ENCODE results near the gene TBC1D22B. TPM values are rescaled to one million over a fixed set of nuclear protein-coding genes. Genes with fewer than 3 reads are reported as not detected.

Gene TBC1D22B
- total and polyA plus RNA-seq, 9 of the 15 experiments (the other 6 are each of a cell fraction or from before 2014, with no cell fraction given): 4.8 to 24.2 (median 13.5) TPM

DNA sequence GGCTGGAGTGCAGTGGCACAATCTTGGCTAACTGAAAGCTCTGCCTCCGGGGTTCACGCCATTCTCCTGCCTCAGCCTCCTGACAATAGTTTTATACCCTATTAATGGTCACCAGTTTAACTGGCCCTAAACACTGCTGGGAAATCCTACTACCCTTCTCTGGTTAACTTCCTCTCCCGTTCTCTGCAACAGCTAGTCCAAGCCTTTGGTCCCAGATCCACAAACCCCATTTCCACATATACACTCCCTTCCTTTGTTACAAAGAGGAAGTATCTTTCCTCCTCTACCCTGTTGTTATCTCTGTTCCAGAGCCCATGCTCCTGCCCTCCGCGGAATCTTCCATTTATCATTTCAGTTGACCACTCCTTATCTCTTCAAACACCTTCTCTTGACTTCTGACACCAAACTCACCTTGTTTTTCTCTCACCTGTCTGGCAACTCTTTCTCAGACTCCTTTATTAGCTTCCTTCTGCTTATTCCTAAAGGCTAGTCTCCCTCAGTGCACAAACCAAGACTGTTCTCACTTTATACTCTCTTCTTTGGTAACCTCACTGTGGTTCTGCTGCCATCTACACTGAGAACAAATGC, 25.0 kb upstream of the TBC1D22B start (continued):
- TF ChIP-seq ZNF239 (CRISPR knock-in tag; IDR thresholded peaks at IDR 0.05) (0 out of 2 replicates have a peak, but pooled peaks have one; percentile 58), KLF16 (IDR thresholded peaks at IDR 0.05) (peak; percentile 83), SIN3B (IDR thresholded peaks at IDR 0.05; ENCODE audit: low read depth) (no peak), CBFA2T3 (IDR thresholded peaks at IDR 0.05) (peak; percentile 97), ETV6 (IDR thresholded peaks at IDR 0.05; ENCODE audit: borderline replicate concordance in 1 of 2, low read depth in 2 of 2, low read length in 1 of 2) (peak; percentile 70 to 95; a peak in 3 of 4 replicates), ETV6 (CRISPR knock-in tag; IDR thresholded peaks at IDR 0.05; ENCODE audit: borderline replicate concordance) (no peak), POU5F1 (IDR thresholded peaks at IDR 0.05; ENCODE audit: borderline replicate concordance, low read depth, low read length, partially characterized antibody) (no peak), ADNP (tag; IDR thresholded peaks at IDR 0.05) (peak; percentile 71), KAT2B (IDR thresholded peaks at IDR 0.05; ENCODE audit: low read depth, low read length) (no peak), GATA2 (CRISPR knock-in tag; IDR thresholded peaks at IDR 0.05) (peak; percentile 90), ELF1 (tag; IDR thresholded peaks at IDR 0.05) (peak; percentile 40; the same call in 1 of the 2 replicates), ZNF551 (CRISPR knock-in tag; IDR thresholded peaks at IDR 0.05) (no peak), TGIF2 (CRISPR knock-in tag; IDR thresholded peaks at IDR 0.05) (no peak), CBX1 (IDR thresholded peaks at IDR 0.05; ENCODE audit: low read depth) (0 out of 2 replicates have a peak, but pooled peaks have one; percentile 38), L3MBTL2 (IDR thresholded peaks at IDR 0.05) (peak; percentile 38; the same call in 1 of the 2 replicates), SMAD2 (IDR thresholded peaks at IDR 0.05; ENCODE audit: low read depth, low read length) (no peak), KAT7 (CRISPR knock-in tag; IDR thresholded peaks at IDR 0.05; ENCODE audit: borderline replicate concordance) (0 out of 2 replicates have a peak, but pooled peaks have one; percentile 18)
- TF ChIP-seq, protein P1, sequence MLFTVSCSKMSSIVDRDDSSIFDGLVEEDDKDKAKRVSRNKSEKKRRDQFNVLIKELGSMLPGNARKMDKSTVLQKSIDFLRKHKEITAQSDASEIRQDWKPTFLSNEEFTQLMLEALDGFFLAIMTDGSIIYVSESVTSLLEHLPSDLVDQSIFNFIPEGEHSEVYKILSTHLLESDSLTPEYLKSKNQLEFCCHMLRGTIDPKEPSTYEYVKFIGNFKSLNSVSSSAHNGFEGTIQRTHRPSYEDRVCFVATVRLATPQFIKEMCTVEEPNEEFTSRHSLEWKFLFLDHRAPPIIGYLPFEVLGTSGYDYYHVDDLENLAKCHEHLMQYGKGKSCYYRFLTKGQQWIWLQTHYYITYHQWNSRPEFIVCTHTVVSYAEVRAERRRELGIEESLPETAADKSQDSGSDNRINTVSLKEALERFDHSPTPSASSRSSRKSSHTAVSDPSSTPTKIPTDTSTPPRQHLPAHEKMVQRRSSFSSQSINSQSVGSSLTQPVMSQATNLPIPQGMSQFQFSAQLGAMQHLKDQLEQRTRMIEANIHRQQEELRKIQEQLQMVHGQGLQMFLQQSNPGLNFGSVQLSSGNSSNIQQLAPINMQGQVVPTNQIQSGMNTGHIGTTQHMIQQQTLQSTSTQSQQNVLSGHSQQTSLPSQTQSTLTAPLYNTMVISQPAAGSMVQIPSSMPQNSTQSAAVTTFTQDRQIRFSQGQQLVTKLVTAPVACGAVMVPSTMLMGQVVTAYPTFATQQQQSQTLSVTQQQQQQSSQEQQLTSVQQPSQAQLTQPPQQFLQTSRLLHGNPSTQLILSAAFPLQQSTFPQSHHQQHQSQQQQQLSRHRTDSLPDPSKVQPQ (CRISPR knock-in tag; IDR thresholded peaks at IDR 0.05; ENCODE audit: borderline replicate concordance): no peak
- TF ChIP-seq, protein P2, sequence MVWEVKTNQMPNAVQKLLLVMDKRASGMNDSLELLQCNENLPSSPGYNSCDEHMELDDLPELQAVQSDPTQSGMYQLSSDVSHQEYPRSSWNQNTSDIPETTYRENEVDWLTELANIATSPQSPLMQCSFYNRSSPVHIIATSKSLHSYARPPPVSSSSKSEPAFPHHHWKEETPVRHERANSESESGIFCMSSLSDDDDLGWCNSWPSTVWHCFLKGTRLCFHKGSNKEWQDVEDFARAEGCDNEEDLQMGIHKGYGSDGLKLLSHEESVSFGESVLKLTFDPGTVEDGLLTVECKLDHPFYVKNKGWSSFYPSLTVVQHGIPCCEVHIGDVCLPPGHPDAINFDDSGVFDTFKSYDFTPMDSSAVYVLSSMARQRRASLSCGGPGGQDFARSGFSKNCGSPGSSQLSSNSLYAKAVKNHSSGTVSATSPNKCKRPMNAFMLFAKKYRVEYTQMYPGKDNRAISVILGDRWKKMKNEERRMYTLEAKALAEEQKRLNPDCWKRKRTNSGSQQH (CRISPR knock-in tag; IDR thresholded peaks at IDR 0.05): peak; percentile 92; the same call in 1 of the 2 replicates
- TF ChIP-seq, protein P3, sequence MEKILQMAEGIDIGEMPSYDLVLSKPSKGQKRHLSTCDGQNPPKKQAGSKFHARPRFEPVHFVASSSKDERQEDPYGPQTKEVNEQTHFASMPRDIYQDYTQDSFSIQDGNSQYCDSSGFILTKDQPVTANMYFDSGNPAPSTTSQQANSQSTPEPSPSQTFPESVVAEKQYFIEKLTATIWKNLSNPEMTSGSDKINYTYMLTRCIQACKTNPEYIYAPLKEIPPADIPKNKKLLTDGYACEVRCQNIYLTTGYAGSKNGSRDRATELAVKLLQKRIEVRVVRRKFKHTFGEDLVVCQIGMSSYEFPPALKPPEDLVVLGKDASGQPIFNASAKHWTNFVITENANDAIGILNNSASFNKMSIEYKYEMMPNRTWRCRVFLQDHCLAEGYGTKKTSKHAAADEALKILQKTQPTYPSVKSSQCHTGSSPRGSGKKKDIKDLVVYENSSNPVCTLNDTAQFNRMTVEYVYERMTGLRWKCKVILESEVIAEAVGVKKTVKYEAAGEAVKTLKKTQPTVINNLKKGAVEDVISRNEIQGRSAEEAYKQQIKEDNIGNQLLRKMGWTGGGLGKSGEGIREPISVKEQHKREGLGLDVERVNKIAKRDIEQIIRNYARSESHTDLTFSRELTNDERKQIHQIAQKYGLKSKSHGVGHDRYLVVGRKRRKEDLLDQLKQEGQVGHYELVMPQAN (IDR thresholded peaks at IDR 0.05; ENCODE audit: borderline replicate concordance): peak; percentile 57; the same call in 1 of the 2 replicates
- TF ChIP-seq, protein P4, sequence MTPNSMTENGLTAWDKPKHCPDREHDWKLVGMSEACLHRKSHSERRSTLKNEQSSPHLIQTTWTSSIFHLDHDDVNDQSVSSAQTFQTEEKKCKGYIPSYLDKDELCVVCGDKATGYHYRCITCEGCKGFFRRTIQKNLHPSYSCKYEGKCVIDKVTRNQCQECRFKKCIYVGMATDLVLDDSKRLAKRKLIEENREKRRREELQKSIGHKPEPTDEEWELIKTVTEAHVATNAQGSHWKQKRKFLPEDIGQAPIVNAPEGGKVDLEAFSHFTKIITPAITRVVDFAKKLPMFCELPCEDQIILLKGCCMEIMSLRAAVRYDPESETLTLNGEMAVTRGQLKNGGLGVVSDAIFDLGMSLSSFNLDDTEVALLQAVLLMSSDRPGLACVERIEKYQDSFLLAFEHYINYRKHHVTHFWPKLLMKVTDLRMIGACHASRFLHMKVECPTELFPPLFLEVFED (CRISPR knock-in tag; conservative IDR thresholded peaks at IDR 0.05): peak; percentile 84
